Measurements from ENCODE around the gene DHFR. TPM values are rescaled to one million over a fixed set of nuclear protein-coding genes. Genes with fewer than 3 reads are reported as not detected.

Gene DHFR
- total and polyA plus RNA-seq, 2 of the 8 experiments (the other 6 are each of a cell fraction or from before 2014, with no cell fraction given): 46.4 to 88.9 TPM

DNA sequence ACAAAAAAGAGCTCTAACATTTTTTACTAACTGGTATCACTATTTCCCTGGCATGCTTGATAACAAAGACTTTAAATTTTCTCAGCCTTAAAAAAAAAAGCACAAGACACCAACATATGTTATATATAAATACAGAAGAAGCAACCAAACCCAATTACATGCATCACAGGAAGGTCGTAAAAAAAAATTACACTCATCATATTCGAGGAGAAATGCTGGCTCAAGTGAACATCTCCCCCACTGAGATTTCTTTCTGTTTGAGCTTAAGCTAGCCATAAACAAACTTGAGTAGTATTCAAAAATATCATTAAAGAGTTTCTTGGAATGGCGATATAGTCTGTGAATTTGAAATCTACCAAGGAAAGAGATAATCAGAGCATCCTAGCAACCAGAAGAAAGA is 7.9 kb downstream of the DHFR start:
- Histone ChIP-seq H3K79me2 (ENCODE audit: control insufficient read depth in 1 of 2, insufficient read depth in 2 of 2, low read length in 2 of 2) (no peaks in the 10 kb centered on the region), H2AK5ac (ENCODE audit: low read depth, low read length) (no peak overlapping the region), H3K4me3 (ENCODE audit: extremely low read depth in 1 of 4, insufficient read depth in 2 of 4, low read depth in 3 of 4, low read length in 4 of 4) (no peak overlapping the region), H3K4ac (replicated peaks; ENCODE audit: insufficient read length, low read depth, low read length) (no peak overlapping the region), H2BK12ac (ENCODE audit: low read depth, low read length) (no peak overlapping the region), H3K4me1 (replicated peaks in 1 of 4; ENCODE audit: control insufficient read depth in 3 of 4, insufficient read depth in 4 of 4, low read length in 3 of 4) (no peaks in the 10 kb centered on the region), H2BK20ac (ENCODE audit: low read length) (no peak overlapping the region), H3K56ac (replicated peaks; ENCODE audit: insufficient read length, low read depth, low read length) (no peak overlapping the region), H2BK120ac (replicated peaks; ENCODE audit: low read depth, low read length) (no peak overlapping the region), H4K20me1 (replicated peaks in 1 of 2; ENCODE audit: control insufficient read depth in 1 of 2, insufficient read depth in 2 of 2, low read length in 2 of 2) (peaks cover 0 to 1% of the 10 kb centered on the region in 2 experiments), H3K9ac (replicated peaks in 1 of 4; ENCODE audit: extremely low read depth in 1 of 4, low read depth in 3 of 4, low read length in 3 of 4) (no peak overlapping the region), H2BK15ac (ENCODE audit: low read length) (no peak overlapping the region), H3K18ac (ENCODE audit: extremely low read depth, low read length) (no peak overlapping the region), H3K79me1 (ENCODE audit: low read depth, low read length) (no peaks in the 10 kb centered on the region), H3K36me3 (ENCODE audit: control insufficient read depth in 2 of 4, insufficient read depth in 4 of 4, low read length in 3 of 4) (peaks cover 2 to 52% (median 21%) of the 10 kb centered on the region in 4 experiments; a peak in 7 of 8 replicates), H3K4me2 (ENCODE audit: insufficient read depth in 1 of 2, low read depth in 2 of 2, low read length in 2 of 2) (no peak overlapping the region), H4K91ac (replicated peaks; ENCODE audit: insufficient read length, low read length) (no peak overlapping the region), H3K27me3 (replicated peaks in 1 of 4; ENCODE audit: control insufficient read depth in 3 of 4, extremely low read depth in 1 of 4, insufficient read depth in 3 of 4, low read length in 3 of 4) (no peaks in the 10 kb centered on the region), H3K9me3 (ENCODE audit: insufficient read depth in 2 of 2, low read depth in 1 of 2, low read length in 1 of 2) (no peaks in the 10 kb centered on the region), H4K8ac (ENCODE audit: extremely low read depth, insufficient read depth, low read length) (no peak overlapping the region), H2AFZ (ENCODE audit: low read length) (no peak overlapping the region), H2BK5ac (ENCODE audit: low read depth, low read length) (no peak overlapping the region), H3K23me2 (ENCODE audit: low read depth, low read length) (no peaks in the 10 kb centered on the region), H3K27ac (ENCODE audit: low read depth, low read length) (no peak overlapping the region), H3K23ac (ENCODE audit: insufficient read length) (no peak overlapping the region), H4K5ac (ENCODE audit: insufficient read length, low read depth, low read length) (no peak overlapping the region), H3K14ac (ENCODE audit: insufficient read length) (no peak overlapping the region)
- WGBS, 2 experiments (ENCODE audit: extremely low coverage in 1 of 2, insufficient coverage in 1 of 2, insufficient read length in 1 of 2, insufficient replicate concordance in 2 of 2, low coverage in 1 of 2, low lambda C conversion rate in 2 of 2, missing lambda C conversion rate in 1 of 2): 93% methylated on average over 3 of the region's 3 CpGs; no CpG with 5 or more reads in 1 of the 2 experiments
- TF ChIP-seq CHD2 (IDR thresholded peaks at IDR 0.05; ENCODE audit: low read length) (no peak), MAFK (IDR thresholded peaks at IDR 0.05; ENCODE audit: low read depth, low read length) (no peak), CBX8 (IDR thresholded peaks at IDR 0.05; ENCODE audit: borderline replicate concordance, low read depth, low read length) (no peak)
- DNase-seq (ENCODE audit: low read depth in 1 of 2, low spot score in 2 of 2): no peak
- no peak for FAIRE-seq
- CTCF ChIA-PET (ENCODE audit: partially characterized antibody): interaction anchor here (0.5 kb wide), 1 partner anchor 548 kb away, joined by 3 read pairs; no protein-coding TSS in a partner anchor
- POLR2A ChIA-PET (ENCODE audit: partially characterized antibody): interaction anchor here (0.7 kb wide), 2 partner anchors 11 to 375 kb away, joined by 3 to 4 read pairs; no protein-coding TSS in a partner anchor
